Neural progenitor cell (in vitro differentiated cells): ENCODE data around the gene UVSSA. TPM values are rescaled to one million over a fixed set of nuclear protein-coding genes. Genes with fewer than 3 reads are reported as not detected.

Experiments used
- DNase-seq: peaks from one replicate; pipeline ENCODE4 v3.0.0-alpha.2; 2016; ENCODE audit warnings: low spot score
- H2AFZ ChIP-seq: fragments of 200-600 bp; sonication (generic); replicated peaks from 2 replicates; pipeline ENCODE4 v1.6.1; 2016; ENCODE audit warnings: antibody characterized with exemption
- H3F3A ChIP-seq: fragments of 200-600 bp; sonication (generic); 2 replicates; pipeline ENCODE4 v1.6.1; 2016; ENCODE audit warnings: antibody characterized with exemption, low read depth
- H3K27ac ChIP-seq: fragments of 200-600 bp; sonication (generic); 2 replicates; pipeline ENCODE4 v1.5.1; 2016; ENCODE audit warnings: mild to moderate bottlenecking
- H3K27me3 ChIP-seq: fragments of 200-600 bp; sonication (generic); 2 replicates; pipeline ENCODE4 v1.6.1; 2016; ENCODE audit warnings: mild to moderate bottlenecking, moderate library complexity
- H3K36me3 ChIP-seq: fragments of 200-600 bp; sonication (generic); 2 replicates; pipeline ENCODE4 v1.5.1; 2016
- H3K4me1 ChIP-seq: fragments of 200-600 bp; sonication (generic); 2 replicates; pipeline ENCODE4 v1.6.1; 2016; ENCODE audit warnings: mixed run types
- H3K4me2 ChIP-seq: fragments of 200-600 bp; sonication (generic); 2 replicates; pipeline ENCODE4 v1.6.1; 2016
- H3K4me3 ChIP-seq: fragments of 200-600 bp; sonication (generic); 2 replicates; pipeline ENCODE4 v1.5.1; 2016
- H3K79me2 ChIP-seq: fragments of 200-600 bp; sonication (generic); 2 replicates; pipeline ENCODE4 v1.6.1; 2016; ENCODE audit warnings: low read depth
- H3K9ac ChIP-seq: fragments of 200-600 bp; sonication (generic); 2 replicates; pipeline ENCODE4 v1.6.1; 2016
- H3K9me3 ChIP-seq: fragments of 200-600 bp; sonication (generic); 2 replicates; pipeline ENCODE4 v1.5.1; 2016; ENCODE audit warnings: low read depth
- H4K20me1 ChIP-seq: fragments of 200-600 bp; sonication (generic); 2 replicates; pipeline ENCODE4 v1.6.1; 2016; ENCODE audit warnings: low read depth
- H3K27ac Mint-ChIP-seq: 3 replicates; pipeline ENCODE4 v1.8.0; 2021; ENCODE audit warnings: mixed read lengths
- H3K27me3 Mint-ChIP-seq: 2 replicates; pipeline ENCODE4 v1.8.0; 2022; ENCODE audit warnings: low read depth, mild to moderate bottlenecking, inconsistent platforms, moderate library complexity, mixed read lengths; ENCODE audit not compliant: insufficient read depth
- H3K36me3 Mint-ChIP-seq: 3 replicates; pipeline ENCODE4 v1.8.0; 2021; ENCODE audit warnings: mixed read lengths
- H3K4me1 Mint-ChIP-seq: 3 replicates; pipeline ENCODE4 v1.8.0; 2021; ENCODE audit warnings: mixed read lengths
- H3K4me3 Mint-ChIP-seq: 3 replicates; pipeline ENCODE4 v1.8.0; 2021; ENCODE audit warnings: mild to moderate bottlenecking, moderate library complexity, mixed read lengths
- H3K9me3 Mint-ChIP-seq: 3 replicates; pipeline ENCODE4 v1.8.0; 2020; ENCODE audit warnings: mixed read lengths
- EZH2 ChIP-seq: fragments of 200-600 bp; sonication (generic); IDR thresholded peaks from 2 replicates; pipeline ENCODE4 v1.6.1; 2017; ENCODE audit warnings: antibody characterized with exemption, mild to moderate bottlenecking, moderate library complexity
- EZH2phosphoT487 ChIP-seq: fragments of 200-600 bp; sonication (generic); IDR thresholded peaks from 2 replicates; pipeline ENCODE4 v1.6.1; 2017; ENCODE audit warnings: antibody characterized with exemption
- total RNA-seq: library from RNA; depleted of rRNA; stranded (reverse); fragments of >200 nt; gene quantifications from 2 replicates; pipeline ENCODE4 v1.2.3, GENCODE V29; 2015; ENCODE audit warnings: low replicate concordance
- TF ChIP-seq, protein P1 (sequence below): fragments of 200-600 bp; sonication (generic); IDR thresholded peaks from 2 replicates; pipeline ENCODE4 v1.5.1; 2017; ENCODE audit warnings: antibody characterized with exemption, mild to moderate bottlenecking

Gene UVSSA, protein sequence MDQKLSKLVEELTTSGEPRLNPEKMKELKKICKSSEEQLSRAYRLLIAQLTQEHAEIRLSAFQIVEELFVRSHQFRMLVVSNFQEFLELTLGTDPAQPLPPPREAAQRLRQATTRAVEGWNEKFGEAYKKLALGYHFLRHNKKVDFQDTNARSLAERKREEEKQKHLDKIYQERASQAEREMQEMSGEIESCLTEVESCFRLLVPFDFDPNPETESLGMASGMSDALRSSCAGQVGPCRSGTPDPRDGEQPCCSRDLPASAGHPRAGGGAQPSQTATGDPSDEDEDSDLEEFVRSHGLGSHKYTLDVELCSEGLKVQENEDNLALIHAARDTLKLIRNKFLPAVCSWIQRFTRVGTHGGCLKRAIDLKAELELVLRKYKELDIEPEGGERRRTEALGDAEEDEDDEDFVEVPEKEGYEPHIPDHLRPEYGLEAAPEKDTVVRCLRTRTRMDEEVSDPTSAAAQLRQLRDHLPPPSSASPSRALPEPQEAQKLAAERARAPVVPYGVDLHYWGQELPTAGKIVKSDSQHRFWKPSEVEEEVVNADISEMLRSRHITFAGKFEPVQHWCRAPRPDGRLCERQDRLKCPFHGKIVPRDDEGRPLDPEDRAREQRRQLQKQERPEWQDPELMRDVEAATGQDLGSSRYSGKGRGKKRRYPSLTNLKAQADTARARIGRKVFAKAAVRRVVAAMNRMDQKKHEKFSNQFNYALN
- 10.9 and 19.2 TPM in 2 replicates for total RNA-seq

DNA sequence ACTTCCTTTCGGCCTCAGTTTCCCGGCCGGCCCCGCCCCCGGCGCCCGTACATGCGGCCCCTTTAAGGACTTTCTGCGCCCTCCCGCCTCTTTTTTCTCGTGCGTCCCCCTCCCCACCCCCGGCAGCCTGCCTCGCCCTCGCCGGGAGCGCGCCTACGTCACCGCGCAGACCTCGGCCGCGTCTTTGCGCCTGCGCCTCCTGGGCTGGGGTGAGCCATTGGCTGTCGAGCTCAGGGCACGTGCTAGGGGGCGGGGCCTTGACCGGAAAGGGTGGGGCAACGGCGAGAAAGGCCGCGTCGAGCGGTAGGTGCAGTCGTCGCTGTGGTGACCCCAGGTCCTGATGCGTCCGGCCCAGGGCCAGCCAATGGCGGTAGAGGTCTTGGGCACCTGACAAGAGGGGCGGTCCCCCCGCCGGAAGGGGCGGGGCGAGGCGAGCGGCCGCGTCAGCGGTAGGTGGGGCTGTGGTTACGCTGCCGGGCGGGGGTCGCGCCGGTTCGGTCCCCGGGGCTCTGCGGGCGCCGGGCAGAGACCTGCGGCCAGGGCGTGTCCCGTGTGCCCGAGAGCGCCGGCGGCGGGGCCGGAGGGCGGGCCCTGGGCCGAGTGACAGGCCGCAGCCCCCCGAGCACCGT lies at the start of gene UVSSA:
TSS of gene UVSSA (plus strand) at position 428 of the 629 bp plus-strand sequence. CDS start 884 bp downstream, outside the sequence.
- peaks cover 26% of the 10 kb centered on the region for H3K36me3 Mint-ChIP-seq
- peak; percentile 100 for DNase-seq
- Histone ChIP-seq H3K4me1 (peaks cover 7% of the 10 kb centered on the region), H3K9ac (peak within 1 kb of the TSS; percentile 90), H3K27ac (peak within 1 kb of the TSS; percentile 92), H3K9me3 (no peaks in the 10 kb centered on the region), H2AFZ (peak within 1 kb of the TSS; percentile 62), H3K27me3 (no peaks in the 10 kb centered on the region), H3K4me3 (peak within 1 kb of the TSS; percentile 93), H3K4me2 (peak within 1 kb of the TSS; percentile 99), H4K20me1 (peaks cover under 1% of the 10 kb centered on the region), H3K79me2 (peaks cover 31% of the 10 kb centered on the region), H3F3A (peaks cover 47% of the 10 kb centered on the region), H3K36me3 (no peaks in the 10 kb centered on the region)
- peaks cover 31% of the 10 kb centered on the region for H3K4me1 Mint-ChIP-seq
- TF ChIP-seq, protein P1, sequence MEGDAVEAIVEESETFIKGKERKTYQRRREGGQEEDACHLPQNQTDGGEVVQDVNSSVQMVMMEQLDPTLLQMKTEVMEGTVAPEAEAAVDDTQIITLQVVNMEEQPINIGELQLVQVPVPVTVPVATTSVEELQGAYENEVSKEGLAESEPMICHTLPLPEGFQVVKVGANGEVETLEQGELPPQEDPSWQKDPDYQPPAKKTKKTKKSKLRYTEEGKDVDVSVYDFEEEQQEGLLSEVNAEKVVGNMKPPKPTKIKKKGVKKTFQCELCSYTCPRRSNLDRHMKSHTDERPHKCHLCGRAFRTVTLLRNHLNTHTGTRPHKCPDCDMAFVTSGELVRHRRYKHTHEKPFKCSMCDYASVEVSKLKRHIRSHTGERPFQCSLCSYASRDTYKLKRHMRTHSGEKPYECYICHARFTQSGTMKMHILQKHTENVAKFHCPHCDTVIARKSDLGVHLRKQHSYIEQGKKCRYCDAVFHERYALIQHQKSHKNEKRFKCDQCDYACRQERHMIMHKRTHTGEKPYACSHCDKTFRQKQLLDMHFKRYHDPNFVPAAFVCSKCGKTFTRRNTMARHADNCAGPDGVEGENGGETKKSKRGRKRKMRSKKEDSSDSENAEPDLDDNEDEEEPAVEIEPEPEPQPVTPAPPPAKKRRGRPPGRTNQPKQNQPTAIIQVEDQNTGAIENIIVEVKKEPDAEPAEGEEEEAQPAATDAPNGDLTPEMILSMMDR = no peak
- no peak for TF ChIP-seq EZH2
- TF ChIP-seq EZH2phosphoT487 = no peak
- peaks cover 6% of the 10 kb centered on the region for H3K27me3 Mint-ChIP-seq
- H3K27ac Mint-ChIP-seq = peak within 1 kb of the TSS; percentile 33
- peak within 1 kb of the TSS; percentile 92 for H3K4me3 Mint-ChIP-seq
- peaks cover 3% of the 10 kb centered on the region for H3K9me3 Mint-ChIP-seq

DNA sequence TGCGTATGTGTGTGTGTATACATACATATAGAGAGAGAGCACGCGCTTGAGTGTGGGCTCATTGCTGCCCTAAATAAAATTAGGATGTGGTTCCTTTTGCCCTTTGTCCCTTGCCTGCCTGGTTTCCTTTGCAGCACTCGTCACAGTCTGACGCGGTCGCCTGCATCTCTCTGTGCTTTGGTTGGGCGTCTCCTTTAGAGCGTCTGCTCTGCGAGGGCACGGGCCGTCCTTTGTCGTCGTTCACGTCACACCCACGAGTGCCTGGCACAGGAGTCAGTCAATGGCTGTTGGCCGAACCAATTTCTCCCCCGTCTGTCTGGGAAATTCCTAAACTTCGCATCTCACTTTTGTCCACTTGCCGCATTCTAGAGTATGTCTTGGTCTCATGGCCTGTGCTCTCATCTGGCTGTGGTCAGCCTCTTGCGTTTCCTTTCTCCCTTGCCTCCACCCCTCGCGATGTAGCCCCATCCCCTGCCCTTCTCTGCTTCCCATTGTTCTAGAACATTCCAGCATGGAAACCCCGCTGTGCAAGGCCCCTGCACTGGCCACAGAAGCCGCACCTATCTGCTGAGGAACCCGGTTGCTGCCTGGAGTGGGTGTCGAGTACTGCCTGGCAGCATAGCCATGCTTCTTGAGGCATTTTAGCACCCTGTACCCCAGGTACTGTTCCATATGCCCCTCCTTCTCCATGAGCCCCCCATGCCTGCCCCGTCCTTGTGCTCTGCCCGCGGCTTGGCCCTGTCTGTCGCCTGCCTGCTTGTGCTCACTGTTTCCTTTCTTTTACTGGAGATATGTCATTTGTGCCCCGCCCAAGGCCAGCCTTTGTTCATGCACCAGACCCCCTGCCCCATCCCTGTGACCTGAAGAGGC lies 49.3 kb upstream of the UVSSA start:
- no peak overlapping the region for H3K9ac ChIP-seq
- no peak overlapping the region for H2AFZ ChIP-seq
- H3K36me3 Mint-ChIP-seq = peaks cover 23% of the 10 kb centered on the region
- peaks cover 94% of the 10 kb centered on the region for H3K79me2 ChIP-seq
- peaks cover 5% of the 10 kb centered on the region for H3K27me3 Mint-ChIP-seq
- H3K27me3 ChIP-seq = no peaks in the 10 kb centered on the region
- no peaks in the 10 kb centered on the region for H3K36me3 ChIP-seq
- peak; percentile 37 for DNase-seq
- H3F3A ChIP-seq = no peaks in the 10 kb centered on the region
- no peak overlapping the region for H3K4me2 ChIP-seq
- no peaks in the 10 kb centered on the region for H3K9me3 ChIP-seq
- H3K27ac ChIP-seq = no peak overlapping the region
- H3K4me1 ChIP-seq = no peaks in the 10 kb centered on the region
- TF ChIP-seq, protein P1 = no peak
- TF ChIP-seq EZH2phosphoT487 = no peak
- TF ChIP-seq EZH2 = no peak
- H3K27ac Mint-ChIP-seq = peak overlapping the region; percentile 4
- H3K4me1 Mint-ChIP-seq = peaks cover 5% of the 10 kb centered on the region
- H3K4me3 Mint-ChIP-seq = no peak overlapping the region
- H4K20me1 ChIP-seq = peaks cover 81% of the 10 kb centered on the region
- H3K9me3 Mint-ChIP-seq = no peaks in the 10 kb centered on the region
- H3K4me3 ChIP-seq = no peak overlapping the region

DNA sequence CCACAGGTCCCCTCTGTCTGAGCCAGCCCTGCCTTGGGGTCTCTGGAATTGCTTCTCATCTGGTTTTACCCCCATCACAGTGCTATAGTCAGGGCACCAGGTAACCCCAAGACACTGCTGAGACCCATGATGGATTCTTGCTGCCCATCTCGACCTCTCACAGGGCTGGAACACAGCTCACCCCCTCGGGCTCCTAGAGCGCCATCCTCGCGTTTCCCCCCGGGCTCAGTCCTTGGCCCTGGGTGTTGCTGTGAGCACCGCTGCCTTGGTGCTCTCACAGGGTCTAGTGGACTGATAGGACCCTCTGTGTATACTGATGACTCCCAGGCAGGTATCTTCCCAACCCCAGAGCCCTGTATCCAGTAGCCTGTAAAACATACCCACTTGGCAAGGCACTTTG lies 48.5 kb upstream of the UVSSA start:
- H3K27ac ChIP-seq = no peak overlapping the region
- no peak for DNase-seq
- TF ChIP-seq, protein P1 = no peak
- TF ChIP-seq EZH2phosphoT487 = no peak
- TF ChIP-seq EZH2 = no peak
- Mint-ChIP-seq H3K9me3 (no peaks in the 10 kb centered on the region), H3K27me3 (peaks cover 5% of the 10 kb centered on the region), H3K4me3 (no peak overlapping the region), H3K4me1 (peaks cover 5% of the 10 kb centered on the region), H3K36me3 (peaks cover 23% of the 10 kb centered on the region), H3K27ac (no peak overlapping the region)
- peaks cover 94% of the 10 kb centered on the region for H3K79me2 ChIP-seq
- H3K36me3 ChIP-seq = no peaks in the 10 kb centered on the region
- H3K9ac ChIP-seq = no peak overlapping the region
- no peaks in the 10 kb centered on the region for H3F3A ChIP-seq
- H3K4me1 ChIP-seq = no peaks in the 10 kb centered on the region
- no peaks in the 10 kb centered on the region for H3K9me3 ChIP-seq
- no peak overlapping the region for H3K4me2 ChIP-seq
- peaks cover 73% of the 10 kb centered on the region for H4K20me1 ChIP-seq
- no peak overlapping the region for H3K4me3 ChIP-seq
- no peaks in the 10 kb centered on the region for H3K27me3 ChIP-seq
- H2AFZ ChIP-seq = no peak overlapping the region
